Naive thymus-derived CD4-positive, alpha-beta T cell (primary cell): ENCODE data around the gene ADAMTS14. TPM values are rescaled to one million over a fixed set of nuclear protein-coding genes. Genes with fewer than 3 reads are reported as not detected.

ENCODE experiments used
- ATAC-seq: fragments of 150-1000 bp; cut with Tn5 transposase; 2 replicates; pipeline ENCODE4 v1.10.0; 2021; ENCODE audit warnings: mild to moderate bottlenecking, moderate library complexity
- CTCF ChIA-PET: fragments of 350-600 bp; sonication (Branson Sonifier 250); formaldehyde crosslinking; loops from one replicate; lab custom pipeline; 2021; ENCODE audit warnings: antibody characterized with exemption; lab: Charles Lee
- POLR2A ChIA-PET: fragments of 350-600 bp; sonication (Branson Sonifier 250); formaldehyde crosslinking; loops from one replicate; lab custom pipeline; 2021; ENCODE audit warnings: antibody characterized with exemption, inconsistent platforms; lab: Charles Lee
- DNase-seq, 9 donors: peaks; one replicate each; pipeline versions ENCODE4 v3.0.0 to v3.0.0-alpha.2; 2020 to 2022; ENCODE audit warnings: mixed read lengths in 1 of 9
- H3K27ac ChIP-seq: one replicate; pipeline ENCODE4 v1.7.0; 2013; ENCODE audit warnings: mild to moderate bottlenecking, low read depth, low read length, moderate library complexity
- H3K27me3 ChIP-seq, 2 donors: one replicate each; pipeline ENCODE4 v1.7.0; 2013; ENCODE audit warnings: low read length in 2 of 2, mild to moderate bottlenecking in 2 of 2, moderate library complexity in 2 of 2; ENCODE audit not compliant: control insufficient read depth in 2 of 2, insufficient read depth in 2 of 2
- H3K36me3 ChIP-seq, 3 experiments: 1 replicate in 2 of 3; 2 replicates in 1 of 3; pipeline ENCODE4 v1.7.0; 2013; ENCODE audit warnings: low read length in 3 of 3, mild to moderate bottlenecking in 3 of 3, moderate library complexity in 1 of 3; ENCODE audit not compliant: insufficient read depth in 3 of 3, control insufficient read depth in 2 of 3
- H3K4me1 ChIP-seq, 2 donors: one replicate each; pipeline ENCODE4 v1.7.0; 2013; ENCODE audit warnings: low read length in 2 of 2, mild to moderate bottlenecking in 2 of 2, moderate library complexity in 1 of 2; ENCODE audit not compliant: control insufficient read depth in 2 of 2, insufficient read depth in 2 of 2
- H3K4me3 ChIP-seq: 2 replicates; pipeline ENCODE4 v1.7.0; 2013; ENCODE audit warnings: mild to moderate bottlenecking, low read length
- H3K9me3 ChIP-seq, 3 experiments: 1 replicate in 2 of 3; 2 replicates in 1 of 3; pipeline ENCODE4 v1.7.0; 2013; ENCODE audit warnings: low read length in 3 of 3; ENCODE audit not compliant: control insufficient read depth in 2 of 3
- H3K27ac Mint-ChIP-seq, 9 donors: one replicate each; pipeline ENCODE4 v1.8.0; 2020 to 2022; ENCODE audit warnings: mixed read lengths in 9 of 9, mild to moderate bottlenecking in 8 of 9, moderate library complexity in 5 of 9, inconsistent platforms in 2 of 9
- H3K27me3 Mint-ChIP-seq, 5 donors: one replicate each; pipeline ENCODE4 v1.8.0; 2021 to 2022; ENCODE audit warnings: mixed read lengths in 5 of 5, mild to moderate bottlenecking in 1 of 5
- H3K36me3 Mint-ChIP-seq, 5 donors: one replicate each; pipeline ENCODE4 v1.8.0; 2020 to 2022; ENCODE audit warnings: mixed read lengths in 5 of 5, mild to moderate bottlenecking in 3 of 5, inconsistent platforms in 1 of 5
- H3K4me1 Mint-ChIP-seq, 7 donors: one replicate each; pipeline ENCODE4 v1.8.0; 2020 to 2022; ENCODE audit warnings: mixed read lengths in 7 of 7, mild to moderate bottlenecking in 3 of 7, inconsistent platforms in 1 of 7
- H3K4me3 Mint-ChIP-seq, 10 donors: one replicate each; pipeline ENCODE4 v1.8.0; 2020 to 2022; ENCODE audit warnings: mild to moderate bottlenecking in 10 of 10, mixed read lengths in 10 of 10, moderate library complexity in 6 of 10, inconsistent platforms in 2 of 10
- H3K9me3 Mint-ChIP-seq, 11 donors: one replicate each; pipeline ENCODE4 v1.8.0; 2020 to 2022; ENCODE audit warnings: mixed read lengths in 11 of 11, mild to moderate bottlenecking in 4 of 11, inconsistent platforms in 1 of 11, moderate library complexity in 1 of 11
- intact Hi-C, 2 donors: fragments of 100-400 bp; cut with micrococcal nuclease; formaldehyde crosslinking; loops; one replicate each; pipeline ENCODE4 v1.15.1; 2023
- polyA plus RNA-seq, 2 donors: library from polyadenylated mRNA; unstranded; fragments of 300-500 nt; fragmentation: Illumina TruSeq; gene quantifications; one replicate each; pipeline ENCODE4 v1.2.3, GENCODE V29; 2021
- total RNA-seq, 6 experiments: library from RNA in 5 of 6; stranded (reverse) in 5 of 6; gene quantifications; 1 replicate in 5 of 6; 2 replicates in 1 of 6; pipeline ENCODE4 v1.2.3 and lab custom pipeline; 2021 to 2026

Gene ADAMTS14
- total and polyA plus RNA-seq, 7 experiments from 2014 or later = 0.08 to 0.10 TPM; not detected in 5

DNA sequence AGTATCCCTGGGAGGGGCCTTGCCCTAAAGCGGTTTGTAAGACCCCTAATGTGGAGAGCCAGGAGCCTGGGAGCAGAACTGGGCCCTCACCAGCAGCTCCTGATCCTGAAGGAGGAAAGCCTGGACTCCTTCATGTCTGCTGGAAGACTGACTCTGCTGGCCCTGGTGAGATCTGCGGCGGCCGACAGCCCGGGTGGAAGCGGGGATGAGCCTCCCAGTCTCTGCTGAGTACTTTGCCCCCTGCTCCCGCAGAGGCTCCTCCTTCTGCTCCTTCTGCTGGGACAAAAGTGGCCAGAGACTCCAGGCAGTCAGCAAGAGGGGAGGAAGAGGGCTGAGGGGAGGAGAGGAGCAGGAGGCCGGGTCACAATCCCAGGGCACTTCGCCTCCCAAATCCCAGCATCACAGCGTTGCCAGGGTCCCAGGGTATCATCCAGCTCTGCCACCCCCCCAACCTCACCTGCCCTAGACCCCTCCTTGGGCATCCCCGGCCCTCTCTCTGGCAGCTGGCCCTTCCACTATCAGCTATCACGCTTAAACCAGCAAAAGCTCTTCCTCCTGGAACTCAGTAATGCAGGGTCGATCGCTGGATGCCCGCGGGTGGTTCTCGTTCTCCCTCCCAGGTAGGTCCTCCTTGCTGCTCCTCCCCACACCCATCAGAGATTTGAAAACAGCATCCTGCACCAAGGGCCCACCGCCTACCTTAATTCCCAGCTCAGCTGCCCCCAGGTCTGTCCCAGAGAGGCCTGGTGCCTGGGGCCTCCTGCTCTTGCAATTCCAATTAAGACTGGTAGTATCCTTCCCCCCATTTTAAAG, 105.0 kb downstream of the ADAMTS14 start:
- POLR2A ChIA-PET = no interaction called here
- CTCF ChIA-PET = no interaction called here

DNA sequence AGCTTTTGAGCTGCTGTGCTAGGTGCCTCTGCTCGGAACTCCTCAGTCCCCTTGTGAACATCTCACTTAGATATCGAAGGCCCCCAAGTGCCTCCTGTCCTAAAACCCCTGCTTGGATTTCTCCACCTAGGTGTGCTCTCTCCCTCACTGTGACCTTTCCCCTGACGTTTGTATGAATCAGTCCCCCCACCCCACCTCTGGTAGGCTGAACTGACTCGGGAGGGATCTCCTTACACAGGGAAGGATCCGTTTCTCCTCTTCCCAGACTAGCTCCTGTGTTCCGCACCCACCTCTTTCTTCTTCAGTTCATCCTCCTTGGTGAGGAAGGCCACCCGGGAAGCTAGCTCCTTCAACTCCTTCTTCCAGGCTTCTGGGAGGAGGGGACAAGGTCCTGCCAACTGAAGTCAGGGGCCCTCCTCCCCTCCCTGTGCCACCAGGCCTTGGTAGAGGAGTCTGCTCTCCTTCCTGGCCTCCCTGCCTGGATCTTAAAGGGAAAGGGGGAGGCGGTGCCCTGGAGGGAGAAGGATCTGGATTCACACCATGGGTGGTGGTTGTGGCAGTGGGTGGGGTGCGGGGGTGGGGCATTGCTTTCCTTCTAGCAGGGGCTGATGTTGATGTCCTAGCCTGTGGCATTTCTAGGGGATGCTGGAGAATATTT, 106.1 kb downstream of the ADAMTS14 start:
- Histone ChIP-seq H3K4me3 (no peak overlapping the region), H3K9me3 (no peaks in the 10 kb centered on the region), H3K27me3 (no peaks in the 10 kb centered on the region), H3K27ac (no peak overlapping the region), H3K4me1 (no peaks in the 10 kb centered on the region), H3K36me3 (no peaks in the 10 kb centered on the region)
- H3K27ac Mint-ChIP-seq = no peak overlapping the region
- POLR2A ChIA-PET = no interaction called here
- H3K4me1 Mint-ChIP-seq = peaks cover 0 to 7% (median 0%) of the 10 kb centered on the region in 7 donors
- intact Hi-C loops = no loop called here
- ATAC-seq (no peak), DNase-seq (no peak)
- no peak overlapping the region for H3K4me3 Mint-ChIP-seq
- peaks cover 0 to 8% (median 0%) of the 10 kb centered on the region in 5 donors for H3K27me3 Mint-ChIP-seq
- H3K9me3 Mint-ChIP-seq = no peaks in the 10 kb centered on the region
- CTCF ChIA-PET = no interaction called here
- no peaks in the 10 kb centered on the region for H3K36me3 Mint-ChIP-seq

More for the DNA sequence above, 105.0 kb downstream of the ADAMTS14 start:
- peaks cover 0 to 4% (median 0%) of the 10 kb centered on the region in 5 donors for H3K27me3 Mint-ChIP-seq
- Histone ChIP-seq H3K9me3 (no peaks in the 10 kb centered on the region), H3K4me1 (no peaks in the 10 kb centered on the region), H3K4me3 (no peak overlapping the region), H3K27ac (no peak overlapping the region), H3K36me3 (no peaks in the 10 kb centered on the region), H3K27me3 (no peaks in the 10 kb centered on the region)
- no peaks in the 10 kb centered on the region for H3K36me3 Mint-ChIP-seq
- intact Hi-C loops = no loop called here
- no peak overlapping the region for H3K27ac Mint-ChIP-seq
- ATAC-seq = no peak
- DNase-seq = no peak
- no peak overlapping the region for H3K4me3 Mint-ChIP-seq
- H3K4me1 Mint-ChIP-seq = peaks cover 0 to 4% (median 0%) of the 10 kb centered on the region in 7 donors
- no peaks in the 10 kb centered on the region for H3K9me3 Mint-ChIP-seq

DNA sequence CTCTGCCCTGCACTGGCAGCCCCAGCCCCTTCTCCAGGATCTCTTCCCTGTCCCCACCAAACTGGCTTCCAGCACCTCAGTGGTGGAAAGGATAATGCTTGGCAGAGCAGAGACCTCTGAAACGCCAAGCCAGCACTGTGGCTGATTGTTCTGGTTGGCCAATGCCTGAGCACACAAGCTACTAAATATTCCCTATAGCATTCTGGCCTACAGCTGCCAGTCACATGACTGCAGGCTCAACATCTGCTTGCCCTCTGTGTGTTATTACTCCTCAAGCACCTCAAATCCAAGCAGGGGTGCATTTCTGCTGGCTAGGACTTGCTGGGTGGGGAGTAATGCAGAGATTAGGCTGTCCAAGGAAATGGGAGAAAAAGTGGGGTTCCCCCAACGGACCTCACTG, 106.8 kb downstream of the ADAMTS14 start:
- ChIA-PET POLR2A (no interaction called here), CTCF (no interaction called here)
- Histone ChIP-seq H3K4me3 (no peak overlapping the region), H3K36me3 (no peaks in the 10 kb centered on the region), H3K9me3 (no peaks in the 10 kb centered on the region), H3K27ac (no peak overlapping the region), H3K27me3 (no peaks in the 10 kb centered on the region), H3K4me1 (no peaks in the 10 kb centered on the region)
- no peak for DNase-seq
- ATAC-seq = no peak
- Mint-ChIP-seq H3K36me3 (no peaks in the 10 kb centered on the region), H3K27me3 (peaks cover 0 to 9% (median 0%) of the 10 kb centered on the region in 5 donors), H3K4me3 (no peak overlapping the region), H3K4me1 (peaks cover 0 to 8% (median 0%) of the 10 kb centered on the region in 7 donors), H3K27ac (no peak overlapping the region), H3K9me3 (no peaks in the 10 kb centered on the region)
- intact Hi-C loops = no loop called here

DNA sequence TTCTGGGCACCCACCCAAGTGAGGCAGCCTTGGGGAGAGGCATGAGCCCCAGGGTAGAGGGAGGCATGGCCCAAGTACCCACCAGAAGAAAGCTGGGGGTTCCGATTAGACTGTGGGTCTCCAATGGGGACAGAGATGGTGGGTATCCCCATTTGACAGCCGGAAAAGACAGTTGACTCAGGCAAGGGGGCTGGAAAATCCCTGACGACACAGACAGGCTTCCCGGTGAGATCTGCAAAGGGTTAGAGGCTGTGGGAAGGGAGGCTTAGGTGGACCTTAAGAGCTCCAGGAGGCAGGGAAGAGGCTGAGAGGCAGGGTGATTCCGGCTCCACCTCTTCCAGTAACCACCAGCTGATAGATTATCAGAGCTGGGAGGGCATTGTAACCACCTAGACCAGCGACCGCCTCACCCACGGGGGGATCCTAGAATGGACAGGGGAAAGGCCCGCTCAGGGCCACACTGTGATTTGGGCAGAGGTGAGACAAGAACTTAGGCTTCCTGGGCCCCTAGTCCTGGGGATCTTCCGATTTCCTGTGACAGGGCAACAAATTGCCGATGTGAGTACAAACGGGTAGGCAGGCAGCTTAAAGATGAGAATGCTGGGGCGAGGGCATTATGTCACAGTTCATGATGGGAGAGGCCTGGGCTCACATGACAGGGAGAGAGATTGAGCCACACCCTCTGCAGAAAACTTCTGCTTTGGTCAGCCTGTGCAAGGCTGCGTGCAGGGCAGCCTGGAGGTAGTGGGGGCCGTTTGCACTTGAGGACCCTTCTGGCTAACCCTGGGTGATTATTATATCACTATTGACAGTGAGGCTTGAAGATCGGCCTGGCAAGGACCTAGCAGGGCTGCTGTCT, 107.4 kb downstream of the ADAMTS14 start:
- no peaks in the 10 kb centered on the region for H3K9me3 Mint-ChIP-seq
- H3K36me3 ChIP-seq = no peaks in the 10 kb centered on the region
- H3K27me3 ChIP-seq = no peaks in the 10 kb centered on the region
- H3K9me3 ChIP-seq = no peaks in the 10 kb centered on the region
- H3K4me3 Mint-ChIP-seq = no peak overlapping the region
- ChIA-PET POLR2A (no interaction called here), CTCF (no interaction called here)
- H3K27ac ChIP-seq = no peak overlapping the region
- no peaks in the 10 kb centered on the region for H3K4me1 ChIP-seq
- peaks cover 0 to 9% (median 0%) of the 10 kb centered on the region in 5 donors for H3K27me3 Mint-ChIP-seq
- no peaks in the 10 kb centered on the region for H3K36me3 Mint-ChIP-seq
- ATAC-seq (peak; percentile 71), DNase-seq (no peak)
- H3K27ac Mint-ChIP-seq = no peak overlapping the region
- no peak overlapping the region for H3K4me3 ChIP-seq
- intact Hi-C loops = no loop called here
- peaks cover 0 to 8% (median 0%) of the 10 kb centered on the region in 7 donors for H3K4me1 Mint-ChIP-seq

DNA sequence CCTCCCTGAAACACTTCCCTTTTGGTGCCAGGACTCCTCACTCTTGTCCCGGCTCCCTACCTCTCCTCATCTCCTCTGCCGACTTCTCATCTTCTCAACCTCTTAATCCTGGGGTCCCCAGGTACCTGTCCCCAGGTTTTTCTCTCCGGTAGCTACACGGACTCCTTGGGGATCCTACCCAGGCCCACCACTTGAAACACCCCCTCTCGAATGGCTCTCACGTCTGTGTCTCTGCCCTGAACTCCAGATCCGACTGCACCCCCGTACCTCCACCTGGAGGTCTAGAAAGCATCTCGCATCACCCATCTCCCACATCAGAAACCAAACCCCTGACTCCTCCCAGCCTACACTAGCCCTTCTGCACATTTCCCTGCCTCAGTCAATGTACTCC, 108.1 kb downstream of the ADAMTS14 start:
- ATAC-seq (no peak), DNase-seq (no peak)
- H3K4me1 ChIP-seq = no peaks in the 10 kb centered on the region
- intact Hi-C loops = no loop called here
- no peaks in the 10 kb centered on the region for H3K36me3 Mint-ChIP-seq
- peaks cover 0 to 11% (median 0%) of the 10 kb centered on the region in 7 donors for H3K4me1 Mint-ChIP-seq
- no peak overlapping the region for H3K4me3 Mint-ChIP-seq
- ChIA-PET POLR2A (no interaction called here), CTCF (no interaction called here)
- H3K27ac ChIP-seq = no peak overlapping the region
- H3K27ac Mint-ChIP-seq = no peak overlapping the region
- H3K9me3 Mint-ChIP-seq = no peaks in the 10 kb centered on the region
- no peak overlapping the region for H3K4me3 ChIP-seq
- peaks cover 0 to 9% (median 0%) of the 10 kb centered on the region in 5 donors for H3K27me3 Mint-ChIP-seq
- no peaks in the 10 kb centered on the region for H3K36me3 ChIP-seq
- no peaks in the 10 kb centered on the region for H3K27me3 ChIP-seq
- no peaks in the 10 kb centered on the region for H3K9me3 ChIP-seq

DNA sequence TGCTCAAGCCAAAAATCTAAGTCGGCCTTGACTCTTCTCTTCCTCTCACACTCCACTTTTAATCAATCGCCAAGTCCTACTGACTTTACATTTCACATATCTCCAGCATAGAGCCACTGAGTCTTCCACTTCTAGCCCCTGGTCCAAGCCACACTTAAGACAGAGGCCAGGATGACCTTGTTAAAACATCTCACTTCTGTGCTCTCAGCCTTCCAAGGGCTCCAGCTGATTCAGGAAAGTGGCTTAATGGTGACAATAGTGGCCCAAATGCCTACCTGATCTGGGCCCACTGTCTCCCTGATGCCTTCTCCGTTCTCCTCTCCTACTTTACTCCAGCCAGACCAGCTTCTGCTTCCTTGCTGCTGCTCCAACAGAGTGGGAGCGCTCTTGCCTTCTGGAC, 108.5 kb downstream of the ADAMTS14 start:
- Mint-ChIP-seq H3K9me3 (no peaks in the 10 kb centered on the region), H3K4me3 (no peak overlapping the region), H3K27ac (no peak overlapping the region), H3K4me1 (peaks cover 0 to 12% (median 0%) of the 10 kb centered on the region in 7 donors), H3K36me3 (no peaks in the 10 kb centered on the region), H3K27me3 (peaks cover 0 to 9% (median 0%) of the 10 kb centered on the region in 5 donors)
- Histone ChIP-seq H3K27ac (no peak overlapping the region), H3K4me3 (no peak overlapping the region), H3K27me3 (no peaks in the 10 kb centered on the region), H3K9me3 (no peaks in the 10 kb centered on the region), H3K36me3 (no peaks in the 10 kb centered on the region), H3K4me1 (no peaks in the 10 kb centered on the region)
- no peak for ATAC-seq
- CTCF ChIA-PET = no interaction called here
- intact Hi-C loops = no loop called here
- POLR2A ChIA-PET = no interaction called here
- DNase-seq = no peak
